NCI-H526 treated with DMSO at 0.1 percent for 48 hours (cell line): ENCODE results near the gene NRCAM.
"Not testable (repeated sequence)": the region's sequence is repeated elsewhere in the genome, so short reads cannot be mapped to it uniquely, and the experiment has no call there.

Experiments
- DNase-seq: peaks from one replicate; lab custom pipeline; 2025; lab: John Stamatoyannopoulos, UW

Gene NRCAM

DNA sequence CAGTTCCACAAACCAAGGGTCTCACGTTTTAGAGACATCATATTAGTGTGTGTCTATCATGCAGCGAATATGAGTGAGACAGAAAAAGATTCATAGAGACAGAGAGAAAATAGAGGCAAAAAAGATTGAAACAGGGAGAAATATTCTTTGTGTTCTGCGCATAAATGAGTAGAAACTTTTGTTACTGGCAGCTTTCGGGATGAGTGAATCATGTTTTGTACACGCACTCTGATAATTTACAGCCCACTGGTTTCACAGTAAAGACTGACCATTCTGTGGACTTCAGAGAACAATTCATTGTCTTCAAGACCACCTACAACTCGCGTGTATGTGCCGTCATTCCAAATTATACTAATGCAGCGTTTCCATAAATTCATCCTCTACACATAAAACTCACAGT is 60.2 kb downstream of the NRCAM start:
- no peak for DNase-seq

DNA sequence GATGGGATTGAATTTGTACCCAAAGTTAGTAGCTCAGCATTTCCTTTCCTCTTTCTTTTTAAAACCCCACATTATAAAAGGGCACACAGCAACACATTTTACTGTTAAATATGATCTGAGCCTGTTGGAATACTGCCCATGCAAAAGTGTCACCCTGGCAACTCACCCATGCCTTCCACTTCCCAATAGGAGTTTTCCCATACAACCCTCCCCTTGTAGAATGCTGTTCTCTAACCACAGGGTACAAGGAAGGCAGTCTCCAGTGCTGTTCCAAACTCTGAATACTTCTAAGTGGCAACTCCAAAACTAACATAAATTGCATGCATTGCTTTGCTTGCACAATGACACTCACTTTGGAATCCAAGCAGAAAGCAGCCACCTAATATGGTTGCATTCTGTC is 60.8 kb downstream of the NRCAM start:
- peak; percentile 91 for DNase-seq

DNA sequence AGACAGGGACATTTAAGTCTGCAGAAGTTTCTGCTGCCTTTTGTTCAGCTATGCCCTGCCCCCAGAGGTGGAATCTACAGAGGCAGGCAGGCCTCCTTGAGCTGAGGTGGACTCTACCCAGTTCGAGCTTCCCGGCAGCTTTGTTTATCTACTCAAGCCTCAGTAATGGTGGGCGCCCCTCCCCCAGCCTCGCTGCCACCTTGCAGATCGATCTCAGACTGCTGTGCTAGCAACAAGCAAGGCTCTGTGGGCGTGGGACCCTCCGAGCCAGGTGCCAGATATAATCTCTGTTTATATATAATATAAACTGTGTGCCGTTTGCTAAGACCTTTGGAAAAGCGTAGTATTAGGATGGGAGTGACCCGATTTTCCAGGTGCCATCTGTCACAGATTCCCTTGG is 63.1 kb downstream of the NRCAM start:
- not testable (repeated sequence) for DNase-seq

DNA sequence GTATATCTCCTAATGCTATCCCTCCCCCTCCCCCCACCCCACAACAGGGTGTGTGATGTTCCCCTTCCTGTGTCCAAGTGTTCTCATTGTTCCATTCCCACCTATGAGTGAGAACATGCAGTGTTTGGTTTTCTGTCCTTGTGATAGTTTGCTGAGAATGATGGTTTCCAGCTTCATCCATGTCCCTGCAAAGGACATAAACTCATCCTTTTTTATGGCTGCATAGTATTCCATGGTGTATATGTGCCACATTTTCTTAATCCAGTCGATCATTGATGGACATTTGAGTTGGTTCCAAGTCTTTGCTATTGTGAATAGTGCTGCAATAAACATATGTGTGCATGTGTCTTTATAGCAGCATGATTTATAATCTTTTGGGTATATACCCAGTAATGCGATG is 68.5 kb downstream of the NRCAM start:
- not testable (repeated sequence) for DNase-seq

DNA sequence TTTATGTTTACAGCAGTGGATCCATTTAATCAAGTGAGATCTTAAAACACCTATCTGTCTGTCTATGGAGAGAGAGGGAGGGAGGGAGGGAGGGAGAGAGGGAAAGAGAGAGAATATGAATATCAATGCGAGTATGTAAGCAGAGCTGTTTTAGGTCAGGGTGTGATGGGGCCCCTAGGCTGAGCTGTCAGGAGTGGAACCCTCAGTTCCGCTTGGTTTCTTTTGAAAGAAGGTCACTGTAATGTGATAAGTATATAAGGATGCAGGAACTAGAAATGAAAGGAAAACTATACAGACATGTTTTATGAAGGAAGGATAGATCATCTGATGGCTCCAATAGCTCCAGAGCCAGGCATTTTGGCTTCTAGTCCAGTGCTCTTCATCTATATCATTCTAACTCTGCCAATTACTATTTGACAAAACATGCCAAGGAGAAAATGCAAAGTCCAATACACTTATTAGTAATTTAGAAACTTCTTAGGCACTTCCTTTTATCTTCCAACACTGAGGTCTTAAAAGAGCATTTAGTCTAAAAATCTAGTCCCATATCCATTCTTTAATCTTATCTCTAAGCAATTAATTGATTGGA is 70.3 kb downstream of the NRCAM start:
- DNase-seq: no peak

DNA sequence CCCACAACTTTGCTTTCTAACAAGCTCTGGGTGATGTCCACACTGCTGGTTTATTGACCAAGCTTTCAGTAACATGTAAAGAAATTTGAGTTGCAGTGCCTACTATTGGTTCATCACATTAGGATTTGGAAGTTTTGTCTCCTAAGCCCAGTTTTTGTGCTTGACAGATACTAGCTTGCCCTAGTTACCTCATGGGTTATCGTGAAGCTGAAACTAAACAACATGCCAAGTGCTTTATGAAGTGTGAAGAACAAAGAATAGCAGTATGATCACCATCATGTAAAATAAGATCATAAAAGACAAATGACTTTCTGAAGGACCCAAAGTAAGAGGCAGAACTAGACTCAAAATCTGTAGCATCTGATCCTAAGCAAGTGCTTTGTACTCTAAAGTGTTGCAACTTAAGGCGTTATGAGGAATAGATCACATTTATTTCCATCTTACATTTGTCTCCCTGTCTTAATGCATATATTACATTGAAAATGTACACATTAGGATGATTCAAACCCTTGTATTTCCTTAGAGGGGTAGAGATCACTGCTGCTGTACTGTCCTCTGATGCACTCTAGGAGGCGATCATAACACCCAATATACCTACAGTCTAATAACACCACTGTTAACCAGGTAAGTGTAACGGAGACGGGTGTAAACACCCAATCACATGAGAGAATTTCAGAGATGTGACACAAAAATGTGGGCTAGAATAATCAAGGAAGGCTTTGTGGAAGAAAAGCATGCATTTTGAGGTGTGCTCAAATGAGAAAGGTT is 71.3 kb downstream of the NRCAM start:
- no peak for DNase-seq

DNA sequence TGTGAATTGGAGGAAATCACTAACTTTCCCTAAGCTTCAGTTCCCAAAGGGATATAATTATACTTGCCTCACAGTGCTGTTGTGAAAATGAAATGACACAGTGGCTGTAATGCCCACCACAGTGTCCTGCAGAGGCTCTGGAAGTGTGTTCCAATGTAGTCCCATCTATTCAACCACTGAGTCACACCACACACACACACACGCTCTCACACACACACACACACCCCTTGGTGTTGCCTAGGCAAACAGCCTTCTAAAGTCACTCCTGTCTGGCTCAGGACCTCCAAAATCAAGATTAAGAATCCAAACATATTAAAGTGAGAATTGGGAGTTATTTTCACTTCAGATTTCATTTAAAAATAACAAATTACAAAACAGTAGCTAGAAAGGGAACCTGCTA is 73.3 kb downstream of the NRCAM start:
- no peak for DNase-seq

DNA sequence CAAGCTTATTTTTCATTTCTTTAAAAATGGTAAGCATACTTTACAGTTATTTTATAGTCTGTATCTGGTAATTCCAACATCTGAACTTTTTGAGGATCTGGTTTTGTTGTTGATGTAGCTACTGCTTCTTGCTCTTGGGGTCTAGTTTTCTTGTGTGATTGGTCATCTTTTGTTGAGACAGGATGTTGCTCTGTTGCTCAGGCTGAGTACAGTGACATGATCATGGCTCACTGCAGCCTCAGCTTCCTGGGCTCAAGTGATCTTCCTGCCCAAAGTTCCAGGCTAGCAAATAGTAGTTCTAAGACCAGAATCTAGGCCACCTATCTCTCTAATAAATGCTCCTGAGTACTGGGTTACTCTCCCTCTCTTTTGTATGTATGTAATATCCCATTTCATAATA is 75.7 kb downstream of the NRCAM start:
- DNase-seq: no peak

DNA sequence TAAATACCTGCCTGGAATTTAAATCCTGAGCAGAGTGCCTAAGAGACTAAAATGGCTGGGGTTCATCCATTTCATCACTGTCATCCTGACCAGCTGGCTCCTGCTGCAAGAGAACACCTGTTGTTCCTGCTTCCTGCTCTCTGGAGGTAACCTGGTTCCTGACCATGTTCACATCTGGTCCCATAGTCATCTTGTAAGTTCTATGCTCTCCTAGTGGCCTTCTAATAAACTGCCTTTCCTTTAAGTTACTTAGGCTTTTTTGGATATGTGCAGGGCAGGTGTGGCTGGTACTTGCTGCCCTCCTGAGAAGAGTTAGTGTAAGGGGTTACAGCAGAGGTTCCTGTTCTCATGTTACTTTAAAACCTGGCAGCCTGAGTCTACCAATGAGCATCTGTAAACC is 80.0 kb downstream of the NRCAM start:
- DNase-seq: no peak

DNA sequence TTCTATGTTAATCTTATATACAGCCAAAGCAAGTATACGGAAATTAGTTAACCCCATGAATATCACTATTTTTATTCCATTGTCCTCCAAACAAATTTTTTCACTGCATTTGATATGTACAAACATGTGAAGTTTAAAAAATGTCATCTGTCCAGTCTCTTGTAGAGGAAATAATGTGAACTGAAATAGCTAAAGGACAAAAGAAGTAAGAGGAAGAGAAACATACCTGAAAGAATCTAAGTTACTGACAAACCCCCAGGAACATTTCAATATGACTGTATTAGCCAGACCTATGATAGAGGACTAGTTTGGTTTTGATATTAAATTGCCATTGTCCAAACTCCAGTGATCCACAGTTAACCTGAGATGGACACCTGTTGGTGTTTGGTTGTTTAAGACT is 80.6 kb downstream of the NRCAM start:
- no peak for DNase-seq

DNA sequence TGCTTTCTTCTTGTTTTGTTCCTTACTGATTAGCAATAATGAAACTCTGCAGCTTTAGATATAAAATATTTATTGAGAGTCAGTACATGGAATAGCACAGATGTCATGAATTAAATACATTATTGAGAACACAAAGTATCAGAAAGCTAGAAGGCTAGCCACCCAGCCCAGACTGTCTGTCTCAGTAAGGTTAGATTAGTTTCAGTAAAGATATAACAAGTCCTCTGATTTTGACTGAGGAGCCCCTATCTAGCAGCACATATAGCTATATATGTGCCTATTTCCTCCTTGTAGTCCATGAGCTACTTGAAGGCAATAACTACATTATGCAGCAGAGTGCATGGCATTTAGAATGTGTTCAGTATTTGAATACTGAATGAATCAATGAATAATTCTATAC is 81.3 kb downstream of the NRCAM start:
- DNase-seq: no peak

DNA sequence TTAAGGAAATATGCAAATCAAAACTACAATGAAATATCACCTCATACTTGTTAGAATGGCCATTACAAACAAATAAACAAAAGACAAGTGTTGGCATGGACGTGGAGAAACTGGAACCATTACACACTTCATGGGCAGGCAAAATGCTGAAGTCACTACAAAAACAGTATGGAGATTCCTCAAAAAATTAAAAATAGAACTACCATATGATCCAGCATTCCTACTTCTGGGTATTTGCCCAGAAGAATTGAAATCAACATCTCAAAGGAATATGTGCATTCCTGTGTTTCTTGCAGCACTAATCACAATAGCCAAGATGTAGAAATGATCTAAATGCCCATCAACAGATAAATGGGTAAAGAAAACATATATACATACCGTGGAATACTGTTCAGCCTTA is 83.6 kb downstream of the NRCAM start:
- no peak for DNase-seq

DNA sequence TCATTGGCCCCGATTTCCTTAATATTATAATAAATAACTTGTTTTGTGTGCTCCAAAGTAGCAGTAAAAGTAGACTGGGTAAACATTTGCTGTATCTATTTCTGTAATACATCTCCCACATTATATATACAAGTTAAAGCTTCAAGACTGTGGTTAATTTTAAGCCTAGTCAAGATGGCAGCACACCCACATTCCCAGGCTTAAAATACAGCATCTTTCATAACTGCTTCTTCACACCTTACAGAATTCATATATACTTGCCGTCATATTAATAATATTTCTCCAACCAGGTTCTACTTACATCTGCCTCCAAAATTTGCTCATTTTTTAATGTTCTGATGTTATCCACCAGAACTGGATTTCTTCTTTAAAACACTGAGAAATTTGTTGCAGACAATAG is 85.6 kb downstream of the NRCAM start:
- DNase-seq: no peak

DNA sequence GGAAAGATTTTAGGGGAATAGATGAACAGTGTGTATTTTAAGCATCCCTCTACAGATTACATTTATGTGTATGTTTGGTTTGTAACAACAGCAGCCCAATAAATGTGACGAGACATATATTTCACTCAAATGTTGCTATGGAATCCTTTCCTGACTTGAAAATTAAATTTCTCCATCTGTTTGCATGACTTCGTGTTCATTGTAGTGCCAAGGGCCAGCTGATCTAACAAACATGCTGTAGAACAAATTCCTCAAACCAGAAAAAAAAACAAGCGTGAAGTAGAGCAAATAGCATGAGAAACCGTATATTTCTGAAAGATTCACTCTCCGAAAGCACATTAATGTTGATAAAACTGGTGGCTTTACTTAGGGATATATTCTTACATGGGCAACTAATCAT is 87.8 kb downstream of the NRCAM start:
- no peak for DNase-seq

DNA sequence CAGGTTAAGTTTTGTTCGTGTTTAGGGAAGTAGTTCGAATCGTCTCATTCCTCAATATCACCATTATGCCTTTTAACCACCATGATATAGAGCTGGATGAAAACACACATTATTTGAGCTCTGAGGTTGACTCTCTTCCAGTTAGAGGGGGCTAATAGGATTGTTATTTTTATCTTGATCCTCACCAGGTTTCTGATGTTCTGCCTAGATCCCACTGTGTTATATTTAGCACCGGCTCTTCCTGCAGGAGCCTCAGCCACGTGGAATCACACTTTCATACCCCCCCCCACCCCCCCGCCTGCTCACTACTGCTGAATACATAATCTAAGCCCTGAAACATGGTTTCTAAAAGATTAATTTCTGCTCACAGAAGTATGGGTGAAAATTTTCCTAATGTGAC is 88.3 kb downstream of the NRCAM start:
- DNase-seq: no peak

DNA sequence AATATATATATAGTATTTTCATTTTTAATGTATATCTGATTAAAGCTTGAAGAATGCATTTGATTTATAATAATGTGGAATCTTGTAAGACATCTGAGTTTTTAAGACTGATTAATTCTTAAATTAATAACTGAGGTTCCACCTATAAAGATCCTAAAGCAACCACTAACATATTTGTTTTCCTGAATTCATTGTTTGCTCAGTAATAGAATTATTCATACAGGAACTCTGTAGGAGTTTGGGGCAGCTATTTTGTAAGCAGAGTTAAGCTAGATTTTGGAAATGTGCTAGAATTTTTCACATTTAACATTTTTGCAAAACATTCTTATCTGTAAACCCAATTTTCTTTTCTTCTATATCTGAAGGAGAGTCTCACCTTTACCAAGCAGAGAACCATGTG is 88.9 kb downstream of the NRCAM start:
- no peak for DNase-seq

DNA sequence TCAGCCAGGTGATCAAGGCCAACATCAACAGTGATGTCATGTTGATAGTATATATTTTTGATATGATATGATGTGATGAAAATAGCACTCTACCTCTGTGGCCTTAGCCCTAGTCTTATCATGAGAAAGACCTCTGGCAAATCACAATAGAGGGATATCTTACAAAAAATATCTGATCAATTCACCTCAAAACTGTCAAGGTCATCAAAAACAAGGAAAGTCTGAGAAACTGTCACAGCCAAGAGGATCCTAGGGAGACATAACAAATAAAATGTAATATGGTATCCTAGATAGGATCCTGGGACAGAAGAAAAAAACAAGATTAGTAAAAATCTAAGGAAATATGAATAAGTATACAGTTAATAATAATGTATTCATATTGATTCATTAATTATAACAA is 92.6 kb downstream of the NRCAM start:
- DNase-seq: no peak

DNA sequence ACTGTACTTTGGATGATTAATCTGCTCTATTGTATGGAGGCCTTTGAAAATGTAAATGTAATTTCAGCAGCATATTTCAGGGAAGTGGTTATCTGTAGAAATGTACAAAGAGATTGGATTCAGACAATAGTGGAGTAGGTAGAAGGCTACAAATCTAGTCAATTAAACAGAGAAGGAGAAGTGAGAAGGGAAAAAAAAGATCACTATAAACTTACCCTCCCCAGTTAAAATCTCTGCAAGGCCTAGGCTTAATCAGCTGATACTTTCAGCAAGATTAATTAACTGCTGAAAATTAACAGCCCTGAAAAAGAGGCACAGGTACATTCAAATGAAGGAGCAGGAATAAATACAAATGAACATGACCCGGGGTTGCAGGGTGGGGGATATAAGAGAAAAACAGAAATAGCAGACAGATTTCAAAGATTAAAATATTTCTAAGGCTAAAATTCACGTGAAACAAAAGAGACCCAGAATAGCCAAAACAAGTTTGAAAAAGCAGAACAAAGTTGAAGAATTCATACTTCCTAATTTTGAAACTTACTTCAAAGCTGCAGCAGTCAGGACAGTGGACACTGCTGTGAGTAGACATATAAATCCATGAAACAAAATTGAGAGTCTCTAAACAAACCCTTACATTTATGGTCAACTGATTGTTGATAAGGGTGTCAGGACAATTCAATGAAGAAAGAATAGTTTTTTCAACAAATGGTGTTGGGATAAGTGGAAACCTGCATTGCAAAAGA is 96.0 kb downstream of the NRCAM start:
- DNase-seq: no peak

DNA sequence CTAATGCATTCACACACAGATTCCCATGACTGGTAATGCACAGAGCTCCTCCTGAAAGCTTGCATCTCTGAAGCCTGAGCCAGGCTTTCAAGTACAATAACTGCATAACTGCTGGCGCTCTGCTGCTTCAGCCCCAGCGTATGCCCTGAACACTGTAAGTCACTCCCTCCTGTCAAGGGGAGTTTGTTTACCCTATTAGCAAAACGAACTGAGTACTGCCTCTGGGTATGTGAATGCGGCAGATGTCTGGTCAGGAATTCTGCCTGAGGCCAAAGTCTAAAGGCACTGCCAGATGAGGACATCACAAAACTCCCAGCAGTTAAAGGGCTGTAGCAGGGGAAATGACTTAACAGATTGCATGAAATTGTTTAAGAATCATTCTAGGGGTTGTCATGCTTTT is 97.7 kb downstream of the NRCAM start:
- DNase-seq: peak; percentile 91

DNA sequence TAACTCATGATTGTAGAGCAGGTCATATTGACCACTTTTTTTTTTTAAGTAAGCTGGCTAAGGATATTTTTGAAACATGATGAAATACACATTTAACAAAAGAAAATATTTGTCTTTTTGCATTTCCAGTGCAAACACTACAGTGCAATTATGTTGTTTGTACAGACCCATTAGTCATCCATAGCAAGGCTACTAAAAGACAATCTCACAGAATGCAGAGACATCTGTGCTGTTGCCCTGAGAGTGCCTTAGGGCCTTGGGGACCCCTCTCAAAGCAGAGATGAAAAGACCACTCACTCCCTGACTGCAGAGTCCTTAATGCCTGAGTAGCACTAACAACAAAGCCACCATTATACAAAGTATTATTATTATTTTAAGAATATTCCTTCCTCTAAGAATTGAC is 104.5 kb downstream of the NRCAM start:
- DNase-seq: no peak

DNA sequence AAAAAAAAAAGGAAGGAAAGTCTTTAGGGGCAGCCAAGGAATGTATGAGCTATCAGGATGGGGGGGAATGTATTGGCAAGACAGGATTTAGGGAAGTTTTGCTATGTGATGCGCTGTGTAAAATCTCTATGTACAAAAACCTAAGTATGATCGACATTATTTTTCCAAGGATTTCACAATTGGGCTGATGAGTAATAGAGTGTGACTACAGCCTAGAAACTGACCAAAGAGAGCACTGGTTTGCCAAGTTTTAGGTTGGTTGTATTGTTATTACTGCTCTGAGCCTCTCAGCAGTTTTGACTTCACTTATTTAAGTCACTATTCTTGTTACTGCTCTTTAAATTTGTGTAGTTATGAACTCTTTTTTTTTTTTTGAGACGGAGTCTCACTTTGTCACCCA is 107.3 kb downstream of the NRCAM start:
- DNase-seq: no peak

DNA sequence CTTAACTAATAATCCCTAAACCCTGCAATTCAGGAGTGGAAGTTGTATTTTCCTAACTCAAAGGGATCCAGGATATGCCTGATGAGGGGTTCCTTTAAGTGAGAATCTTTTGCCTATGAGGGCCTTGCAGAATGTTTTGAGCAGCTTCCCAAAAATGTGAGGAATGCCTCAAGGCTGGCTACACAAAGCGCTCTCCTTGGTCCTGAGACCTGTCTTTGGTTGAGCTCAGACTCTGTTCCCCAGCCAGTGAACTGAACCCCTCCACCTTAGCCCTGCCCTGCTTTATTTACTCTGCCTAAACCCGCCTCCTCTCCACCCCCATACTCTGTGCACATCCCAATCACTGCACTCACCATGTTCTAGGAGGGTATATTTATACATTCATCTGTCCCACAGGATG is 108.6 kb downstream of the NRCAM start:
- DNase-seq: no peak

DNA sequence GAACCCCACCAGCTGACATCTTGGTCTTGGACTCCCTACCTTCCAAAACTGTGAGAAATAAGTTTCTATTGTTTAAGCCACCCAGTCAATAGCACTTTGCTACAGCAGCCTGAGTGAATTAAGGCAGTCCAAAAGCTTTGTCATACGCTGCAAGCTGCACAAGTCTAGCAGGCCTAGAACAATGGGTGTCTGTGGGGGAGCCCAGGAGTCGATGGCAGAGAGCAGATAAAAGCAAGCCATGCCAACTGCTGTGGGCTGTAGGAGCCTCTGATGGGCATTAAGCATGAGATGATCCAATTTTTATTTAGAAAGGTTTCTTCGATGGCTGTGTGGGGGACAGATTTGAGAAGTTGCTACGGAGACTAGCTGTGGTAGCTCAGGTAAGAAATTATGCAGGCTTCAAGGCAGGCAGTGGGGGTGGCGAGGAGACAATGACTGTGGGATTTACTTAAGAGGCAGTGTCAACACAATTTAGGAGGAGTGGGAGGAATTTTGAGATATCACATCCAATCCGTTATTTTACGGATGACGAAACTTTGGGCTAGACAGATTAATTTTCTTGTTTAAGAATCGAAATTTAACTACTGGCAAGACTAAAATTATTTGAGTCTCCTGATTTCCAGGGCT is 110.4 kb downstream of the NRCAM start:
- DNase-seq: no peak
